ENCODE results near the gene TMEM171.
A peak's percentile ranks its signal among the peaks of the same experiment; 100 is the strongest.

TMEM171 gene

GRCh38 chr5:73120222-73121118 lies at the start of gene TMEM171:
Gene TMEM171 (plus strand): TSS chr5:73120575. CDS start chr5:73123374, 2,799 bp downstream.
- DNase-seq = no peak

- DNase-seq = no peak
Measured at GRCh38 chr5:73081093-73081492, 39.3 kb upstream of the TMEM171 start.

- DNase-seq = no peak
Measured at GRCh38 chr5:73088026-73088425, 32.3 kb upstream of the TMEM171 start.

GRCh38 chr5:73093943-73094342 lies 26.4 kb upstream of the TMEM171 start:
- DNase-seq = no peak

GRCh38 chr5:73094415-73094814 lies 26.0 kb upstream of the TMEM171 start:
- DNase-seq = no peak

- DNase-seq = no peak
Measured at GRCh38 chr5:73095564-73096238, 24.7 kb upstream of the TMEM171 start.

- no peak for DNase-seq
Measured at GRCh38 chr5:73096239-73096575, 24.2 kb upstream of the TMEM171 start.

GRCh38 chr5:73097740-73098139 lies 22.6 kb upstream of the TMEM171 start:
- DNase-seq = no peak

GRCh38 chr5:73100109-73100508 lies 20.3 kb upstream of the TMEM171 start:
- DNase-seq = no peak

- peak; percentile 64 for DNase-seq
Measured at GRCh38 chr5:73103870-73104299, 16.5 kb upstream of the TMEM171 start.

- peak; percentile 42 for DNase-seq
Measured at GRCh38 chr5:73104326-73104725, 16.0 kb upstream of the TMEM171 start.

GRCh38 chr5:73106335-73106734 lies 14.0 kb upstream of the TMEM171 start:
- no peak for DNase-seq

GRCh38 chr5:73110190-73110589 lies 10.2 kb upstream of the TMEM171 start:
- no peak for DNase-seq

- DNase-seq = no peak
Measured at GRCh38 chr5:73111536-73111935, 8.8 kb upstream of the TMEM171 start.

- no peak for DNase-seq
Measured at GRCh38 chr5:73112359-73112758, 8.0 kb upstream of the TMEM171 start.

- DNase-seq = no peak
Measured at GRCh38 chr5:73114044-73114688, 6.2 kb upstream of the TMEM171 start.

- no peak for DNase-seq
Measured at GRCh38 chr5:73115399-73116051, 4.8 kb upstream of the TMEM171 start.

GRCh38 chr5:73116506-73116905 lies 3.9 kb upstream of the TMEM171 start:
- DNase-seq = no peak

GRCh38 chr5:73117088-73117740 lies 3.2 kb upstream of the TMEM171 start:
- DNase-seq = no peak

GRCh38 chr5:73118391-73118973 lies 1.9 kb upstream of the TMEM171 start:
- DNase-seq = no peak

GRCh38 chr5:73119451-73120157 lies 771 bp upstream of the TMEM171 start:
- no peak for DNase-seq

GRCh38 chr5:73121119-73121463 lies 716 bp downstream of the TMEM171 start:
- DNase-seq = no peak

Data from COR-L47 (cell line).